HepG2 (cell line): ENCODE results near the gene GABRG3.

Experiments used
- CTCF ChIP-seq: sonication (generic); formaldehyde crosslinking; IDR thresholded peaks from 2 replicates; pipeline ENCODE4 v1.5.0; 2020; ENCODE audit warnings: mild to moderate bottlenecking, missing genetic modification reagents, moderate library complexity
- MEF2D ChIP-seq: sonication (generic); formaldehyde crosslinking; IDR thresholded peaks from 2 replicates; pipeline ENCODE4 v1.5.1; 2020; ENCODE audit warnings: mild to moderate bottlenecking, missing genetic modification reagents
- POLR2AphosphoS5 ChIP-seq: IDR thresholded peaks from 2 replicates; pipeline ENCODE4 v1.6.1; 2012; ENCODE audit warnings: low read depth, low read length
- RFX5 ChIP-seq: IDR thresholded peaks from 2 replicates; pipeline ENCODE4 v1.6.1; 2011; ENCODE audit warnings: low read depth, low read length, improper control_type of control experiment
- TCF12 ChIP-seq, 2 experiments: fragments of 450-650 bp in 1 of 2; sonication (generic) in 1 of 2; formaldehyde crosslinking in 1 of 2; IDR thresholded peaks; 2 replicates each; pipeline versions ENCODE4 v1.6.1 to v1.8.0; 2017 to 2022; ENCODE audit warnings: antibody characterized with exemption in 1 of 2, mild to moderate bottlenecking in 1 of 2, missing genetic modification reagents in 1 of 2, moderate library complexity in 1 of 2
- USF2 ChIP-seq, 2 experiments: sonication (generic) in 1 of 2; formaldehyde crosslinking in 1 of 2; IDR thresholded peaks; 2 replicates each; pipeline versions ENCODE4 v1.5.1 to v1.6.1; 2011 to 2020; ENCODE audit warnings: borderline replicate concordance in 1 of 2, low read depth in 1 of 2, low read length in 1 of 2, mild to moderate bottlenecking in 1 of 2, missing genetic modification reagents in 1 of 2, moderate library complexity in 1 of 2
- ZNF530 ChIP-seq: sonication (generic); formaldehyde crosslinking; IDR thresholded peaks from 2 replicates; pipeline ENCODE4 v1.5.0; 2020; ENCODE audit warnings: low read depth, mild to moderate bottlenecking, missing genetic modification reagents
- ZSCAN30 ChIP-seq: sonication (generic); formaldehyde crosslinking; IDR thresholded peaks from 2 replicates; pipeline ENCODE4 v1.5.0; 2020; ENCODE audit warnings: mild to moderate bottlenecking, missing genetic modification reagents
- TF ChIP-seq, protein P1 (sequence below): sonication (generic); formaldehyde crosslinking; conservative IDR thresholded peaks from 2 replicates; pipeline ENCODE4 v1.4.0; 2020; ENCODE audit warnings: missing genetic modification reagents
- TF ChIP-seq, protein P2 (sequence below): sonication (generic); formaldehyde crosslinking; IDR thresholded peaks from 2 replicates; pipeline ENCODE4 v1.4.0; 2020; ENCODE audit warnings: mild to moderate bottlenecking, missing genetic modification reagents

DNA sequence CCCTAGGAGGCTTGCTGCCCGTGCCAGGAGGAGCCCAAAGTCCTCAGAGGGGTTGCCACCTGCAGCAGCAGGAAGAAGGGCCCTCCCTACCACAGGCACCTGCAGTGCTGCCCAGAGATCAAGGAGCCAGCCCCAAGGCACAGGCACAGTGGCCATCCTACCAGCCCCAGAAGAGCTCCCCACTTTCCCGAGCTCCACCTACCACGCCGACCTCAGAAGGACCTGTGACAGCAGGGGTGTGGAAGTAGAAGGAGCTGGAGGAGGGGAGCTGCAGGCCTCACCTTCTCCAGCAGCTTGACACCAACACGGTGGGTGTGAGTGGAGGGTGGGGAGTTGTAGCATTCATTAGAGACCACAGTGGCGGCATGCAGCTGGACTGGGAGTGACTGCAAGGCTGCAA is 485.8 kb downstream of the GABRG3 start:
- TF ChIP-seq TCF12 (IDR thresholded peaks at IDR 0.05) (no peak), TCF12 (CRISPR knock-in tag; IDR thresholded peaks at IDR 0.05) (no peak), CTCF (CRISPR knock-in tag) (no peak), MEF2D (CRISPR knock-in tag) (no peak), ZSCAN30 (CRISPR knock-in tag) (no peak), ZNF530 (CRISPR knock-in tag) (no peak), RFX5 (no peak), POLR2AphosphoS5 (no peak), USF2 (IDR thresholded peaks at IDR 0.05; ENCODE audit: low read depth, low read length) (no peak), USF2 (CRISPR knock-in tag; IDR thresholded peaks at IDR 0.05; ENCODE audit: borderline replicate concordance) (no peak)
- TF ChIP-seq, protein P1, sequence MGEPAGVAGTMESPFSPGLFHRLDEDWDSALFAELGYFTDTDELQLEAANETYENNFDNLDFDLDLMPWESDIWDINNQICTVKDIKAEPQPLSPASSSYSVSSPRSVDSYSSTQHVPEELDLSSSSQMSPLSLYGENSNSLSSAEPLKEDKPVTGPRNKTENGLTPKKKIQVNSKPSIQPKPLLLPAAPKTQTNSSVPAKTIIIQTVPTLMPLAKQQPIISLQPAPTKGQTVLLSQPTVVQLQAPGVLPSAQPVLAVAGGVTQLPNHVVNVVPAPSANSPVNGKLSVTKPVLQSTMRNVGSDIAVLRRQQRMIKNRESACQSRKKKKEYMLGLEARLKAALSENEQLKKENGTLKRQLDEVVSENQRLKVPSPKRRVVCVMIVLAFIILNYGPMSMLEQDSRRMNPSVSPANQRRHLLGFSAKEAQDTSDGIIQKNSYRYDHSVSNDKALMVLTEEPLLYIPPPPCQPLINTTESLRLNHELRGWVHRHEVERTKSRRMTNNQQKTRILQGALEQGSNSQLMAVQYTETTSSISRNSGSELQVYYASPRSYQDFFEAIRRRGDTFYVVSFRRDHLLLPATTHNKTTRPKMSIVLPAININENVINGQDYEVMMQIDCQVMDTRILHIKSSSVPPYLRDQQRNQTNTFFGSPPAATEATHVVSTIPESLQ (CRISPR knock-in tag), result no peak
- TF ChIP-seq, protein P2, sequence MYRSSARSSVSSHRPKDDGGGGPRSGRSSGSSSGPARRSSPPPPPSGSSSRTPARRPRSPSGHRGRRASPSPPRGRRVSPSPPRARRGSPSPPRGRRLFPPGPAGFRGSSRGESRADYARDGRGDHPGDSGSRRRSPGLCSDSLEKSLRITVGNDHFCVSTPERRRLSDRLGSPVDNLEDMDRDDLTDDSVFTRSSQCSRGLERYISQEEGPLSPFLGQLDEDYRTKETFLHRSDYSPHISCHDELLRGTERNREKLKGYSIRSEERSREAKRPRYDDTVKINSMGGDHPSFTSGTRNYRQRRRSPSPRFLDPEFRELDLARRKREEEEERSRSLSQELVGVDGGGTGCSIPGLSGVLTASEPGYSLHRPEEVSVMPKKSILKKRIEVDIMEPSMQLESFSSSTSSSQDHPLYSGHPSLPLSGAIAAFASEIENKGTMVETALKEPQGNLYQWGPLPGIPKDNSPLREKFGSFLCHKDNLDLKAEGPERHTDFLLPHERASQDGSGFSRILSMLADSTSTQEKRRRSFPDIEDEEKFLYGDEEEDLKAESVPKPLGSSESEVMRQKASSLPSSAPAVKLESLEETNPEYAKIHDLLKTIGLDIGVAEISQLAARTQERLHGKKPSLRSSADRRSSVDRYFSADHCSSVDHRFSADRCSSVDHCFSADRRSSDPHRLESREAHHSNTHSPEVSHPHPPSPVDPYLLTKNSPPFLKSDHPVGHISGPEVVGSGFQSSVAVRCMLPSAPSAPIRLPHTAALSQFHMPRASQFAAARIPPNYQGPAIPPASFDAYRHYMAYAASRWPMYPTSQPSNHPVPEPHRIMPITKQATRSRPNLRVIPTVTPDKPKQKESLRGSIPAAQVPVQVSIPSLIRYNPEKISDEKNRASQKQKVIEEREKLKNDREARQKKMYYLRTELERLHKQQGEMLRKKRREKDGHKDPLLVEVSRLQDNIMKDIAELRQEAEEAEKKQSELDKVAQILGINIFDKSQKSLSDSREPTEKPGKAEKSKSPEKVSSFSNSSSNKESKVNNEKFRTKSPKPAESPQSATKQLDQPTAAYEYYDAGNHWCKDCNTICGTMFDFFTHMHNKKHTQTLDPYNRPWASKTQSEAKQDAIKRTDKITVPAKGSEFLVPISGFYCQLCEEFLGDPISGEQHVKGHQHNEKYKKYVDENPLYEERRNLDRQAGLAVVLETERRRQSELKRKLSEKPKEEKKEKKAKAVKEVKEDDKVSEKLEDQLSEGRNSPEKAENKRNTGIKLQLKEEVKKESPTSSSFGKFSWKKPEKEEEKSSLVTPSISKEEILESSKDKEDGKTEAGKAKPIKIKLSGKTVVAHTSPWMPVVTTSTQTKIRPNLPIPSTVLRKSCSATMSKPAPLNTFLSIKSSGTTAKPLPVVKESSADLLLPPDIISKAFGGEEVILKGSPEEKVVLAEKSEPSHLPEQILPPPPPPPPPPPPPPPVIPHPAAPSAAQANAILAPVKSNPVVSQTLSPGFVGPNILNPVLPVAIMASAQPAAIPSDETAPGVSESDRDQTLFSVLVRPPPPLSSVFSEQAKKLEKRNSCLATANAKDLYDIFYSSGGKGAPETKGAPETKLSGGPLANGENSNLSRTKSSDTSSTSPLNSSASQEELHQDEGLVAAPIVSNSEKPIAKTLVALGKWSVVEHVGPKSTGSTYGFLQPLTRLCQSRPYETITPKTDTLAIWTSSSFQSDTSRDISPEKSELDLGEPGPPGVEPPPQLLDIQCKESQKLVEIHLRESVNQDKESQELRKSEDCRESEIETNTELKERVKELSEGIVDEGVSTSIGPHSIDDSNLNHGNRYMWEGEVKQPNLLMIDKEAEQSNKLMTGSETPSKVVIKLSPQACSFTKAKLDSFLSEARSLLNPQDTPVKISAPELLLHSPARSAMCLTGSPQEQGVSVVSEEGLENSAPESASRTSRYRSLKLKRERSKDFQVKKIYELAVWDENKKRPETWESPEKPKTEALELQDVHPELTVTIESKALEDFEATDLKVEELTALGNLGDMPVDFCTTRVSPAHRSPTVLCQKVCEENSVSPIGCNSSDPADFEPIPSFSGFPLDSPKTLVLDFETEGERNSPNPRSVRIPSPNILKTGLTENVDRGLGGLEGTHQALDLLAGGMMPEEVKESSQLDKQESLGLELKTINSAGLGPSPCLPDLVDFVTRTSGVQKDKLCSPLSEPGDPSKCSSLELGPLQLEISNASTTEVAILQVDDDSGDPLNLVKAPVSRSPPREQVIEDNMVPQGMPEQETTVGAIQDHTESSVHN, result no peak
